K562 (cell line): ENCODE data around the gene PLEKHH3. TPM values are rescaled to one million over a fixed set of nuclear protein-coding genes. Genes with fewer than 3 reads are reported as not detected.

Experiments
- BMI1 ChIP-seq: fragments of 150-350 bp; IDR thresholded peaks from 2 replicates; pipeline ENCODE4 v1.6.1; 2014; ENCODE audit warnings: low read length
- FOXA3 ChIP-seq, 2 experiments: fragments of 450-650 bp in 1 of 2; sonication (generic) in 1 of 2; formaldehyde crosslinking; IDR thresholded peaks in 1 of 2; conservative IDR thresholded peaks in 1 of 2; 2 replicates each; pipeline versions ENCODE4 v1.4.0 to v1.8.0; 2020 to 2022; ENCODE audit warnings: mild to moderate bottlenecking in 2 of 2, missing genetic modification reagents in 1 of 2
- FOXJ2 ChIP-seq: fragments of 200-800 bp; sonication (Bioruptor generic); IDR thresholded peaks from 2 replicates; pipeline ENCODE4 v1.6.1; 2016; ENCODE audit warnings: missing genetic modification characterization, missing compliant biosample characterization
- MCM5 ChIP-seq: fragments of 450-650 bp; IDR thresholded peaks from 2 replicates; pipeline ENCODE4 v1.6.1; 2016; ENCODE audit warnings: low read depth
- PCBP2 ChIP-seq: fragments of 200-400 bp; formaldehyde crosslinking; IDR thresholded peaks from 2 replicates; pipeline ENCODE4 v1.6.1; 2018; ENCODE audit warnings: low read length, low read depth, mild to moderate bottlenecking, moderate library complexity; ENCODE audit not compliant: poor library complexity, severe bottlenecking
- PHB2 ChIP-seq: fragments of 450-650 bp; IDR thresholded peaks from 2 replicates; pipeline ENCODE4 v1.6.1; 2017; ENCODE audit warnings: low read depth
- RAD21 ChIP-seq, 2 experiments: fragments of 250-450 bp in 1 of 2; fragments of 450-650 bp in 1 of 2; sonication (Bioruptor Pico) in 1 of 2; formaldehyde crosslinking in 1 of 2; IDR thresholded peaks in 1 of 2; conservative IDR thresholded peaks in 1 of 2; 2 replicates each; pipeline versions ENCODE4 v1.4.0 to v1.8.0; 2020 to 2022; ENCODE audit warnings: mild to moderate bottlenecking in 2 of 2, moderate library complexity in 1 of 2
- RUNX1 ChIP-seq: sonication (generic); IDR thresholded peaks from 2 replicates; pipeline ENCODE4 v1.6.1; 2016; ENCODE audit warnings: antibody characterized with exemption, low read depth
- ZNF12 ChIP-seq: sonication (generic); formaldehyde crosslinking; IDR thresholded peaks from 2 replicates; pipeline ENCODE4 v1.4.0; 2020; ENCODE audit warnings: mild to moderate bottlenecking, missing genetic modification reagents
- ZNF431 ChIP-seq: sonication (generic); formaldehyde crosslinking; IDR thresholded peaks from 2 replicates; pipeline ENCODE4 v1.8.0; 2022; ENCODE audit warnings: mild to moderate bottlenecking, missing genetic modification reagents
- ZNF507 ChIP-seq: conservative IDR thresholded peaks from 2 replicates; pipeline ENCODE4 v1.6.1; 2017; ENCODE audit warnings: missing genetic modification characterization, missing compliant biosample characterization
- ZNF668 ChIP-seq: fragments of 250-450 bp; sonication (Bioruptor Pico); IDR thresholded peaks from 2 replicates; pipeline ENCODE4 v1.8.0; 2022; ENCODE audit warnings: mild to moderate bottlenecking, inconsistent platforms
- polyA plus RNA-seq, 8 experiments: library from polyadenylated mRNA; depleted of rRNA in 4 of 8; stranded (reverse) in 5 of 8; unstranded in 3 of 8; fragments of >200 nt; fragmentation: Nextera tagmentation in 2 of 8; fragmentation: Illumina TruSeq in 1 of 8; extraction: Ambion mirVana in 2 of 8; extraction: Trizol in 1 of 8; gene quantifications; 2 replicates each; pipeline versions ENCODE4 v1.2.1 to v1.2.3, GENCODE V29; 2011 to 2014; ENCODE audit warnings: inconsistent platforms in 1 of 8, missing spikeins in 1 of 8
- total RNA-seq, 7 experiments: library from RNA; depleted of rRNA in 6 of 7; stranded (reverse); fragments of >200 nt in 6 of 7; fragmentation: Illumina TruSeq in 2 of 7; extraction: Trizol in 2 of 7; gene quantifications; 2 replicates each; pipeline versions ENCODE4 v1.2.1 to v1.2.3, GENCODE V29; 2011 to 2021; ENCODE audit warnings: low replicate concordance in 1 of 7
- TF ChIP-seq, protein P1 (sequence below): fragments of 450-650 bp; IDR thresholded peaks from 2 replicates; pipeline ENCODE4 v1.6.1; 2016; ENCODE audit warnings: low read depth
- TF ChIP-seq, protein P2 (sequence below): fragments of 250-450 bp; sonication (Bioruptor Pico); IDR thresholded peaks from 2 replicates; pipeline ENCODE4 v1.8.0; 2021; ENCODE audit warnings: moderate library complexity, mild to moderate bottlenecking, inconsistent platforms
- TF ChIP-seq, protein P3 (sequence below): fragments of 450-650 bp; IDR thresholded peaks from 2 replicates; pipeline ENCODE4 v1.6.1; 2016; ENCODE audit warnings: mild to moderate bottlenecking
- TF ChIP-seq, protein P4 (sequence below): sonication (generic); IDR thresholded peaks from 2 replicates; pipeline ENCODE4 v1.6.1; 2016

PLEKHH3 gene
- total and polyA plus RNA-seq, 9 of the 15 experiments (the other 6 are each of a cell fraction or from before 2014, with no cell fraction given) = 0.58 to 34.5 (median 5.0) TPM

DNA sequence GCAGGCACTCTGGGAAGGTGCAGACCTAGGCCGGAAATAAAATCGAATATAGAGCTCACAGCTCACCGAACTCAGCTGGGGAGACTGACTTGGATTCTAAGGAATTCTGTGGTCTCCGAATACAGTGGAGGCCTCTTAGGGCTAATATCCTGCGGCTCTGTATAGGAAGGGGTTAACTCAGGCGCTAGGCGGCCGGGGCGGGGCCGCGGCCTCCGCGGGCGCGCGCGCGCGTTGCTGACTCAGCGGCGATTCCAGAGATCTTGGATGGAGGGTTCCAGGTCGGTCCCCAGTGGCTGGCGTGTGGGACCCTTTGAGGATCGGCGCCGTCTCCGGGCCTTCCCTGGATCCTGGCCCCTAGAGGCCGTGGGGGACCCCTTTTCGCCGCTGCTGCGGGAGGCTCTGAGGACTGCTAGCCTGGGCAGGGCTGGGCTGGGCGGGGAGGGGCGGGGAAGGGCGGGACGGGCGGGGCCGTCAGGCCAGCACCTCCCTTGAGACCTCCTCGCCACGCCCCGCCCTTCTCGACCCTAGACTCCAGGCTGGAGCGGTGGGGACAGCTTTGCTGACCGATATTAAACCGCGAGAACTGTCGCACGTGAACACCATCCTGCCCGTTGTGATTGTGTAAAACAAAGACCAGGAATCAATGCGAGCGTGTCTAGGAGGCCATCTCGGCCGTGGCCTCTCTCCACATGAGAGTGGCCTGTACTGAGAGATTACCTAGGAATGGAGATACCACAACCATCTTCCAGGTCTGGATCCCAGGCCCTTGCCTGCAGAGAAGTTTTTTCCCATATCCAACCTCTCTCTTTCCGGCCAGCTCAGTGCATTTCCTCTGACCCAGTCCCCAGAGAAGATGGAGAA lies 1.4 kb upstream of the PLEKHH3 start (continued):
- TF ChIP-seq FOXJ2 (tag) (no peak), PCBP2 (no peak), BMI1 (no peak), RAD21 (CRISPR knock-in tag; conservative IDR thresholded peaks at IDR 0.05 in 1 of 2, IDR thresholded peaks at IDR 0.05 in 1 of 2) (no peak), RUNX1 (0 out of 2 replicates have a peak, but pooled peaks have one; percentile 22), ZNF431 (CRISPR knock-in tag) (no peak), ZNF507 (no peak), FOXA3 (CRISPR knock-in tag; conservative IDR thresholded peaks at IDR 0.05 in 1 of 2, IDR thresholded peaks at IDR 0.05 in 1 of 2) (no peak), ZNF12 (CRISPR knock-in tag) (no peak), PHB2 (no peak), MCM5 (no peak), ZNF668 (CRISPR knock-in tag) (no peak)
- TF ChIP-seq, protein P1, sequence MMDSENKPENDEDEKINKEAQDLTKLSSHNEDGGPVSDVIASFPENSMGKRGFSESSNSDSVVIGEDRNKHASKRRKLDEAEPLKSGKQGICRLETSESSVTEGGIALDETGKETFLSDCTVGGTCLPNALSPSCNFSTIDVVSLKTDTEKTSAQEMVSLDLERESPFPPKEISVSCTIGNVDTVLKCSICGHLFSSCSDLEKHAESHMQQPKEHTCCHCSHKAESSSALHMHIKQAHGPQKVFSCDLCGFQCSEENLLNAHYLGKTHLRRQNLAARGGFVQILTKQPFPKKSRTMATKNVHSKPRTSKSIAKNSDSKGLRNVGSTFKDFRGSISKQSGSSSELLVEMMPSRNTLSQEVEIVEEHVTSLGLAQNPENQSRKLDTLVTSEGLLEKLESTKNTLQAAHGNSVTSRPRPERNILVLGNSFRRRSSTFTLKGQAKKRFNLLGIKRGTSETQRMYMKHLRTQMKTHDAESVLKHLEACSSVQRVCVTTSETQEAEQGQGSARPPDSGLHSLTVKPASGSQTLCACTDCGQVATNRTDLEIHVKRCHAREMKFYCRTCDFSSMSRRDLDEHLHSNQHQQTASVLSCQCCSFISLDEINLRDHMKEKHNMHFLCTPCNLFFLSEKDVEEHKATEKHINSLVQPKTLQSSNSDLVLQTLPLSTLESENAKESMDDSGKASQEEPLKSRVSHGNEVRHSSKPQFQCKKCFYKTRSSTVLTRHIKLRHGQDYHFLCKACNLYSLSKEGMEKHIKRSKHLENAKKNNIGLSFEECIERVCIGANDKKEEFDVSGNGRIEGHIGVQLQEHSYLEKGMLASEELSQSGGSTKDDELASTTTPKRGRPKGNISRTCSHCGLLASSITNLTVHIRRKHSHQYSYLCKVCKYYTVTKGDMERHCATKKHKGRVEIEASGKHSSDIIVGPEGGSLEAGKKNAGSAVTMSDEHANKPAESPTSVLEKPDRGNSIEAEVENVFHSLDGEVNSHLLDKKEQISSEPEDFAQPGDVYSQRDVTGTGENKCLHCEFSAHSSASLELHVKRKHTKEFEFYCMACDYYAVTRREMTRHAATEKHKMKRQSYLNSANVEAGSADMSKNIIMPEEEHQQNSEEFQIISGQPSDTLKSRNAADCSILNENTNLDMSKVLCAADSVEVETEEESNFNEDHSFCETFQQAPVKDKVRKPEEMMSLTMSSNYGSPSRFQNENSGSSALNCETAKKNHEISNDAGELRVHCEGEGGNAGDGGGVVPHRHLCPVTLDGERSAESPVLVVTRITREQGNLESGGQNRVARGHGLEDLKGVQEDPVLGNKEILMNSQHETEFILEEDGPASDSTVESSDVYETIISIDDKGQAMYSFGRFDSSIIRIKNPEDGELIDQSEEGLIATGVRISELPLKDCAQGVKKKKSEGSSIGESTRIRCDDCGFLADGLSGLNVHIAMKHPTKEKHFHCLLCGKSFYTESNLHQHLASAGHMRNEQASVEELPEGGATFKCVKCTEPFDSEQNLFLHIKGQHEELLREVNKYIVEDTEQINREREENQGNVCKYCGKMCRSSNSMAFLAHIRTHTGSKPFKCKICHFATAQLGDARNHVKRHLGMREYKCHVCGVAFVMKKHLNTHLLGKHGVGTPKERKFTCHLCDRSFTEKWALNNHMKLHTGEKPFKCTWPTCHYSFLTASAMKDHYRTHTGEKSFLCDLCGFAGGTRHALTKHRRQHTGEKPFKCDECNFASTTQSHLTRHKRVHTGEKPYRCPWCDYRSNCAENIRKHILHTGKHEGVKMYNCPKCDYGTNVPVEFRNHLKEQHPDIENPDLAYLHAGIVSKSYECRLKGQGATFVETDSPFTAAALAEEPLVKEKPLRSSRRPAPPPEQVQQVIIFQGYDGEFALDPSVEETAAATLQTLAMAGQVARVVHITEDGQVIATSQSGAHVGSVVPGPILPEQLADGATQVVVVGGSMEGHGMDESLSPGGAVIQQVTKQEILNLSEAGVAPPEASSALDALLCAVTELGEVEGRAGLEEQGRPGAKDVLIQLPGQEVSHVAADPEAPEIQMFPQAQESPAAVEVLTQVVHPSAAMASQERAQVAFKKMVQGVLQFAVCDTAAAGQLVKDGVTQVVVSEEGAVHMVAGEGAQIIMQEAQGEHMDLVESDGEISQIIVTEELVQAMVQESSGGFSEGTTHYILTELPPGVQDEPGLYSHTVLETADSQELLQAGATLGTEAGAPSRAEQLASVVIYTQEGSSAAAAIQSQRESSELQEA = no peak
- TF ChIP-seq, protein P2, sequence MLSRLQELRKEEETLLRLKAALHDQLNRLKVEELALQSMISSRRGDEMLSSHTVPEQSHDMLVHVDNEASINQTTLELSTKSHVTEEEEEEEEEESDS (CRISPR knock-in tag) = no peak
- TF ChIP-seq, protein P3, sequence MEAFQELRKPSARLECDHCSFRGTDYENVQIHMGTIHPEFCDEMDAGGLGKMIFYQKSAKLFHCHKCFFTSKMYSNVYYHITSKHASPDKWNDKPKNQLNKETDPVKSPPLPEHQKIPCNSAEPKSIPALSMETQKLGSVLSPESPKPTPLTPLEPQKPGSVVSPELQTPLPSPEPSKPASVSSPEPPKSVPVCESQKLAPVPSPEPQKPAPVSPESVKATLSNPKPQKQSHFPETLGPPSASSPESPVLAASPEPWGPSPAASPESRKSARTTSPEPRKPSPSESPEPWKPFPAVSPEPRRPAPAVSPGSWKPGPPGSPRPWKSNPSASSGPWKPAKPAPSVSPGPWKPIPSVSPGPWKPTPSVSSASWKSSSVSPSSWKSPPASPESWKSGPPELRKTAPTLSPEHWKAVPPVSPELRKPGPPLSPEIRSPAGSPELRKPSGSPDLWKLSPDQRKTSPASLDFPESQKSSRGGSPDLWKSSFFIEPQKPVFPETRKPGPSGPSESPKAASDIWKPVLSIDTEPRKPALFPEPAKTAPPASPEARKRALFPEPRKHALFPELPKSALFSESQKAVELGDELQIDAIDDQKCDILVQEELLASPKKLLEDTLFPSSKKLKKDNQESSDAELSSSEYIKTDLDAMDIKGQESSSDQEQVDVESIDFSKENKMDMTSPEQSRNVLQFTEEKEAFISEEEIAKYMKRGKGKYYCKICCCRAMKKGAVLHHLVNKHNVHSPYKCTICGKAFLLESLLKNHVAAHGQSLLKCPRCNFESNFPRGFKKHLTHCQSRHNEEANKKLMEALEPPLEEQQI = no peak
- TF ChIP-seq, protein P4, sequence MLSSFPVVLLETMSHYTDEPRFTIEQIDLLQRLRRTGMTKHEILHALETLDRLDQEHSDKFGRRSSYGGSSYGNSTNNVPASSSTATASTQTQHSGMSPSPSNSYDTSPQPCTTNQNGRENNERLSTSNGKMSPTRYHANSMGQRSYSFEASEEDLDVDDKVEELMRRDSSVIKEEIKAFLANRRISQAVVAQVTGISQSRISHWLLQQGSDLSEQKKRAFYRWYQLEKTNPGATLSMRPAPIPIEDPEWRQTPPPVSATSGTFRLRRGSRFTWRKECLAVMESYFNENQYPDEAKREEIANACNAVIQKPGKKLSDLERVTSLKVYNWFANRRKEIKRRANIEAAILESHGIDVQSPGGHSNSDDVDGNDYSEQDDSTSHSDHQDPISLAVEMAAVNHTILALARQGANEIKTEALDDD = no peak
